ENCODE data around the gene ACTMAP. TPM values are rescaled to one million over a fixed set of nuclear protein-coding genes. Genes with fewer than 3 reads are reported as not detected.

Gene ACTMAP
- total and polyA plus RNA-seq, 9 of the 15 experiments (the other 6 are each of a cell fraction or from before 2014, with no cell fraction given), result 1.7 to 16.6 (median 4.9) TPM

- TF ChIP-seq, protein P1, sequence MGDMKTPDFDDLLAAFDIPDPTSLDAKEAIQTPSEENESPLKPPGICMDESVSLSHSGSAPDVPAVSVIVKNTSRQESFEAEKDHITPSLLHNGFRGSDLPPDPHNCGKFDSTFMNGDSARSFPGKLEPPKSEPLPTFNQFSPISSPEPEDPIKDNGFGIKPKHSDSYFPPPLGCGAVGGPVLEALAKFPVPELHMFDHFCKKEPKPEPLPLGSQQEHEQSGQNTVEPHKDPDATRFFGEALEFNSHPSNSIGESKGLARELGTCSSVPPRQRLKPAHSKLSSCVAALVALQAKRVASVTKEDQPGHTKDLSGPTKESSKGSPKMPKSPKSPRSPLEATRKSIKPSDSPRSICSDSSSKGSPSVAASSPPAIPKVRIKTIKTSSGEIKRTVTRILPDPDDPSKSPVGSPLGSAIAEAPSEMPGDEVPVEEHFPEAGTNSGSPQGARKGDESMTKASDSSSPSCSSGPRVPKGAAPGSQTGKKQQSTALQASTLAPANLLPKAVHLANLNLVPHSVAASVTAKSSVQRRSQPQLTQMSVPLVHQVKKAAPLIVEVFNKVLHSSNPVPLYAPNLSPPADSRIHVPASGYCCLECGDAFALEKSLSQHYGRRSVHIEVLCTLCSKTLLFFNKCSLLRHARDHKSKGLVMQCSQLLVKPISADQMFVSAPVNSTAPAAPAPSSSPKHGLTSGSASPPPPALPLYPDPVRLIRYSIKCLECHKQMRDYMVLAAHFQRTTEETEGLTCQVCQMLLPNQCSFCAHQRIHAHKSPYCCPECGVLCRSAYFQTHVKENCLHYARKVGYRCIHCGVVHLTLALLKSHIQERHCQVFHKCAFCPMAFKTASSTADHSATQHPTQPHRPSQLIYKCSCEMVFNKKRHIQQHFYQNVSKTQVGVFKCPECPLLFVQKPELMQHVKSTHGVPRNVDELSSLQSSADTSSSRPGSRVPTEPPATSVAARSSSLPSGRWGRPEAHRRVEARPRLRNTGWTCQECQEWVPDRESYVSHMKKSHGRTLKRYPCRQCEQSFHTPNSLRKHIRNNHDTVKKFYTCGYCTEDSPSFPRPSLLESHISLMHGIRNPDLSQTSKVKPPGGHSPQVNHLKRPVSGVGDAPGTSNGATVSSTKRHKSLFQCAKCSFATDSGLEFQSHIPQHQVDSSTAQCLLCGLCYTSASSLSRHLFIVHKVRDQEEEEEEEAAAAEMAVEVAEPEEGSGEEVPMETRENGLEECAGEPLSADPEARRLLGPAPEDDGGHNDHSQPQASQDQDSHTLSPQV (IDR thresholded peaks at IDR 0.05), result peak; percentile 91
- TF ChIP-seq SP1 (CRISPR knock-in tag; IDR thresholded peaks at IDR 0.05) (no peak; the same call in 1 of the 2 replicates), CEBPB (tag; IDR thresholded peaks at IDR 0.05) (peak; percentile 35; the same call in 1 of the 2 replicates), MTF1 (CRISPR knock-in tag; IDR thresholded peaks at IDR 0.05; ENCODE audit: borderline replicate concordance) (no peak), PATZ1 (CRISPR knock-in tag; IDR thresholded peaks at IDR 0.05; ENCODE audit: borderline replicate concordance) (no peak), ZC3H8 (IDR thresholded peaks at IDR 0.05) (peak; percentile 83; the same call in 1 of the 2 replicates), HMGXB4 (CRISPR knock-in tag; IDR thresholded peaks at IDR 0.05) (peak; percentile 60; the same call in 1 of the 2 replicates), ZNF583 (CRISPR knock-in tag; IDR thresholded peaks at IDR 0.05) (no peak), E2F3 (CRISPR knock-in tag; IDR thresholded peaks at IDR 0.05) (peak; percentile 56; the same call in 1 of the 2 replicates), HLTF (IDR thresholded peaks at IDR 0.05) (peak; percentile 64), GTF2F1 (IDR thresholded peaks at IDR 0.05; ENCODE audit: low read depth, low read length) (no peak), NUFIP1 (IDR thresholded peaks at IDR 0.05; ENCODE audit: partially characterized antibody) (no peak), SMARCE1 (IDR thresholded peaks at IDR 0.05) (0 out of 2 replicates have a peak, but pooled peaks have one; percentile 73), ZNF780A (CRISPR knock-in tag; IDR thresholded peaks at IDR 0.05) (no peak), ELF4 (CRISPR knock-in tag; IDR thresholded peaks at IDR 0.05) (peak; percentile 18; the same call in 1 of the 2 replicates), ZNF3 (CRISPR knock-in tag; IDR thresholded peaks at IDR 0.05) (no peak)
- TF ChIP-seq, protein P2, sequence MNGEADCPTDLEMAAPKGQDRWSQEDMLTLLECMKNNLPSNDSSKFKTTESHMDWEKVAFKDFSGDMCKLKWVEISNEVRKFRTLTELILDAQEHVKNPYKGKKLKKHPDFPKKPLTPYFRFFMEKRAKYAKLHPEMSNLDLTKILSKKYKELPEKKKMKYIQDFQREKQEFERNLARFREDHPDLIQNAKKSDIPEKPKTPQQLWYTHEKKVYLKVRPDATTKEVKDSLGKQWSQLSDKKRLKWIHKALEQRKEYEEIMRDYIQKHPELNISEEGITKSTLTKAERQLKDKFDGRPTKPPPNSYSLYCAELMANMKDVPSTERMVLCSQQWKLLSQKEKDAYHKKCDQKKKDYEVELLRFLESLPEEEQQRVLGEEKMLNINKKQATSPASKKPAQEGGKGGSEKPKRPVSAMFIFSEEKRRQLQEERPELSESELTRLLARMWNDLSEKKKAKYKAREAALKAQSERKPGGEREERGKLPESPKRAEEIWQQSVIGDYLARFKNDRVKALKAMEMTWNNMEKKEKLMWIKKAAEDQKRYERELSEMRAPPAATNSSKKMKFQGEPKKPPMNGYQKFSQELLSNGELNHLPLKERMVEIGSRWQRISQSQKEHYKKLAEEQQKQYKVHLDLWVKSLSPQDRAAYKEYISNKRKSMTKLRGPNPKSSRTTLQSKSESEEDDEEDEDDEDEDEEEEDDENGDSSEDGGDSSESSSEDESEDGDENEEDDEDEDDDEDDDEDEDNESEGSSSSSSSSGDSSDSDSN (IDR thresholded peaks at IDR 0.05; ENCODE audit: borderline replicate concordance in 1 of 2, low read depth in 2 of 2, low read length in 2 of 2), result peak in 1 of 2 experiments; percentile 73; a peak in 1 of 4 replicates
Observed at GRCh38 chr19:40797963-40798682, 47.8 kb upstream of the ACTMAP start (continued).

Measured in K562 (cell line).